Osteoblast (primary cell): ENCODE results near the gene NEURL4. TPM values are rescaled to one million over a fixed set of nuclear protein-coding genes. Genes with fewer than 3 reads are reported as not detected.

Experiments used
- DNase-seq: peaks from one replicate; pipeline ENCODE4 v3.0.0; 2011; ENCODE audit warnings: low spot score, mixed read lengths; ENCODE audit not compliant: insufficient read length; ENCODE audit errors: missing footprints
- H2AFZ ChIP-seq: 2 replicates; pipeline ENCODE4 v1.6.0; 2011; ENCODE audit warnings: mild to moderate bottlenecking, low read length
- H3K27ac ChIP-seq: 2 replicates; pipeline ENCODE4 v1.5.1; 2011; ENCODE audit warnings: mild to moderate bottlenecking, low read depth, low read length, moderate library complexity
- H3K27me3 ChIP-seq: 2 replicates; pipeline ENCODE4 v1.6.0; 2012; ENCODE audit warnings: mild to moderate bottlenecking, control low read depth, inconsistent platforms, low read length, moderate library complexity; ENCODE audit not compliant: insufficient read depth
- H3K36me3 ChIP-seq: 2 replicates; pipeline ENCODE4 v1.5.1; 2011; ENCODE audit warnings: mild to moderate bottlenecking, low read length, control low read depth, moderate library complexity; ENCODE audit not compliant: insufficient read depth
- H3K4me1 ChIP-seq: 2 replicates; pipeline ENCODE4 v1.5.1; 2011; ENCODE audit warnings: mild to moderate bottlenecking, low read length, control low read depth, moderate library complexity; ENCODE audit not compliant: insufficient read depth
- H3K4me2 ChIP-seq: 2 replicates; pipeline ENCODE4 v1.6.0; 2011; ENCODE audit warnings: mild to moderate bottlenecking, low read length; ENCODE audit not compliant: insufficient read depth
- H3K4me3 ChIP-seq: fragments of 200-600 bp; sonication (generic); 3 replicates; pipeline ENCODE4 v1.5.1; 2012; ENCODE audit warnings: mild to moderate bottlenecking, low read length, inconsistent platforms; ENCODE audit not compliant: insufficient read depth
- H3K79me2 ChIP-seq: 2 replicates; pipeline ENCODE4 v1.6.0; 2012; ENCODE audit warnings: mild to moderate bottlenecking, low read length, control low read depth, inconsistent platforms; ENCODE audit not compliant: insufficient read depth
- H3K9me3 ChIP-seq: 2 replicates; pipeline ENCODE4 v1.5.1; 2011; ENCODE audit warnings: low read depth, low read length, control low read depth
- H4K20me1 ChIP-seq: 2 replicates; pipeline ENCODE4 v1.6.0; 2012; ENCODE audit warnings: mild to moderate bottlenecking, low read length, control low read depth; ENCODE audit not compliant: insufficient read depth
- CTCF ChIP-seq: IDR thresholded peaks from 2 replicates; pipeline ENCODE4 v1.5.1; 2011; ENCODE audit warnings: mild to moderate bottlenecking, low read depth, low read length, moderate library complexity; ENCODE audit errors: extremely low read depth
- total RNA-seq: library from RNA; depleted of rRNA; stranded (reverse); fragments of >200 nt; gene quantifications from 2 replicates; pipeline ENCODE4 v1.2.3, GENCODE V29; 2012

NEURL4 gene
- total RNA-seq, 1 donor: 18.8 TPM

- Histone ChIP-seq H3K36me3 (peaks cover 64% of the 10 kb centered on the region), H3K4me3 (peak within 1 kb of the TSS; percentile 91), H3K79me2 (peaks cover 45% of the 10 kb centered on the region), H4K20me1 (peaks cover 45% of the 10 kb centered on the region), H3K4me2 (peak within 1 kb of the TSS; percentile 97), H3K27ac (peak within 1 kb of the TSS; percentile 70), H2AFZ (peak within 1 kb of the TSS; percentile 61), H3K4me1 (peaks cover 31% of the 10 kb centered on the region), H3K27me3 (no peaks in the 10 kb centered on the region), H3K9me3 (no peaks in the 10 kb centered on the region)
- DNase-seq: peak; percentile 99
- TF ChIP-seq CTCF: no peak
These were observed 14.2 kb downstream of the NEURL4 start, which contains the start of gene GPS2 for GRCh38 chr17:7314719-7315569. GPS2 (minus strand) TSS chr17:7315360; CDS start chr17:7315052, 308 bp downstream.

- Histone ChIP-seq H3K4me2 (peak overlapping the region; percentile 97), H3K4me1 (peaks cover 39% of the 10 kb centered on the region), H3K9me3 (no peaks in the 10 kb centered on the region), H3K27me3 (no peaks in the 10 kb centered on the region), H4K20me1 (peaks cover 53% of the 10 kb centered on the region), H2AFZ (no peak overlapping the region), H3K79me2 (peaks cover 53% of the 10 kb centered on the region), H3K4me3 (peak overlapping the region; percentile 91), H3K27ac (peak overlapping the region; percentile 70), H3K36me3 (peaks cover 72% of the 10 kb centered on the region)
- peak; percentile 89 for DNase-seq
- TF ChIP-seq CTCF: no peak
These were observed 15.0 kb downstream of the NEURL4 start for GRCh38 chr17:7313890-7314718.

- Histone ChIP-seq H3K27me3 (no peaks in the 10 kb centered on the region), H2AFZ (no peak overlapping the region), H3K4me3 (peak overlapping the region; percentile 6), H4K20me1 (peaks cover 61% of the 10 kb centered on the region), H3K79me2 (peaks cover 61% of the 10 kb centered on the region), H3K36me3 (peaks cover 64% of the 10 kb centered on the region), H3K9me3 (no peaks in the 10 kb centered on the region), H3K4me1 (peaks cover 40% of the 10 kb centered on the region), H3K27ac (peak overlapping the region; percentile 70), H3K4me2 (peak overlapping the region; percentile 97)
- peak; percentile 69 for DNase-seq
- peak; percentile 26 for TF ChIP-seq CTCF
These were observed 15.8 kb downstream of the NEURL4 start for GRCh38 chr17:7313088-7313889.
